ENCODE measurements around the gene HOXB2.
A peak's percentile ranks its signal among the peaks of the same experiment; 100 is the strongest.

HOXB2 gene

GRCh38 chr17:48545022-48545375, at the start of gene HOXB2:
HOXB2 (minus strand) TSS chr17:48545109; CDS start chr17:48544911, 198 bp downstream.
- peak; percentile 69 for DNase-seq

- peak; percentile 87 for DNase-seq
Measured at GRCh38 chr17:48593840-48594537, 49.1 kb upstream of the HOXB2 start.

- DNase-seq, result no peak
Measured at GRCh38 chr17:48593126-48593829, 48.4 kb upstream of the HOXB2 start, which contains the start of gene HOXB5. HOXB5 (minus strand) TSS chr17:48593779; CDS start chr17:48593682, 97 bp downstream.

GRCh38 chr17:48592577-48592976, 47.7 kb upstream of the HOXB2 start:
- DNase-seq, result no peak

GRCh38 chr17:48592057-48592514, 47.2 kb upstream of the HOXB2 start:
- no peak for DNase-seq

GRCh38 chr17:48591255-48592056, 46.5 kb upstream of the HOXB2 start:
- no peak for DNase-seq

- DNase-seq, result no peak
Measured at GRCh38 chr17:48590607-48591161, 45.8 kb upstream of the HOXB2 start.

- no peak for DNase-seq
Measured at GRCh38 chr17:48589831-48590606, 45.1 kb upstream of the HOXB2 start, which contains the start of gene HOXB3. HOXB3 (minus strand) TSS chr17:48590241; CDS start chr17:48552474, 37,767 bp downstream.

GRCh38 chr17:48589060-48589830, 44.3 kb upstream of the HOXB2 start:
- no peak for DNase-seq

GRCh38 chr17:48588528-48588927, 43.6 kb upstream of the HOXB2 start:
- DNase-seq, result no peak

- no peak for DNase-seq
Measured at GRCh38 chr17:48588074-48588415, 43.1 kb upstream of the HOXB2 start.

GRCh38 chr17:48587276-48588073, 42.6 kb upstream of the HOXB2 start:
- DNase-seq, result no peak

- no peak for DNase-seq
Measured at GRCh38 chr17:48586355-48587258, 41.7 kb upstream of the HOXB2 start.

- no peak for DNase-seq
Measured at GRCh38 chr17:48584223-48584741, 39.4 kb upstream of the HOXB2 start.

GRCh38 chr17:48583708-48584222, 38.9 kb upstream of the HOXB2 start:
- no peak for DNase-seq

GRCh38 chr17:48582750-48583069, 37.8 kb upstream of the HOXB2 start:
- DNase-seq, result no peak

GRCh38 chr17:48579760-48580554, 35.0 kb upstream of the HOXB2 start:
- no peak for DNase-seq

- DNase-seq, result no peak
Measured at GRCh38 chr17:48579471-48579759, 34.5 kb upstream of the HOXB2 start.
